Pons (tissue), 1 donor: ENCODE measurements around the gene CTPS2.
"Not testable (repeated sequence)": the region's sequence is repeated elsewhere in the genome, so short reads cannot be mapped to it uniquely, and the experiment has no call there.

Experiments used
- DNase-seq: peaks from one replicate; pipeline ENCODE4 v3.0.0-alpha.2; 2016; ENCODE audit warnings: low spot score

CTPS2 gene

DNA sequence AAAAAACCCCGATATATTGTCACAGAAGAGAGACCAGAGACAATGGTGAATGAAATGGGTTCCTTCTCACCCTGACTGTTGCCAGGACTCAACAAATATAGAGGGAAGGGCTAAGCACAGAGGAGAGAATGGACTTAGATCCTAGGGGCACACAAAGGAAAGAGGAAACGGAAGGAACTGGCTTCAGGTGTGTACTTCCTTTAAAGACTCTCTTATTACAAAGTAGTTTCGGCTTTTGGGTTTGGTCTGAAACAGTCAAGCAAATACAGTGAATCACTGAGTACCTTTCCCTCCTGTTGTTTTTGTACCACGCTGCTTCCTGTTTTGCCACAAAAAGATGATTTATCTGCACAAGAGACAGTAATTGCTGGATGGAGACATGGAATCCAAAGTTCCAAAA is 108.6 kb downstream of the CTPS2 start:
- no peak for DNase-seq

GRCh38 chrX:16603235-16603634 is 109.2 kb downstream of the CTPS2 start:
- DNase-seq = not testable (repeated sequence)

- DNase-seq = no peak
These were observed 110.6 kb downstream of the CTPS2 start for GRCh38 chrX:16601885-16602284.

- no peak for DNase-seq
These were observed 118.0 kb downstream of the CTPS2 start for GRCh38 chrX:16594490-16594889.

DNA sequence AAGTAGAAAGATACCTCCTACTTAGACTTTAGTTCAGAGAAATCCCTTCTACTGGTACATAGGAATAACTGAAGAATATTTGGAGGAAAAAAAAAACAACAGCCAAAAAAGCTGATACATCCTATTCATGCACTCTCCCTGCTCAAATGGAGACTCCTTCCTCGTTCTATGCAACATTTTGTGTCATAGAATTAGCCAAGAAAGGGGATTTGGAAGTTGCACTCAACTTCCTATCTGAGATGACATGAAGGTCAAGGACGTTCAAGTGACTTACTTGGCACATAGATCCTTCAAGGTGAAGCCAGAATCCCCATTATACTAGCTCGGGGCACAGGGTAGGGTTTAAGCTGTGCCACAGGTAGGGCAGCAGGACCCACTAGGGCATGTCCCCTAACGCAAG is 118.7 kb downstream of the CTPS2 start:
- no peak for DNase-seq

GRCh38 chrX:16592194-16592770 is 120.2 kb downstream of the CTPS2 start:
- no peak for DNase-seq

DNA sequence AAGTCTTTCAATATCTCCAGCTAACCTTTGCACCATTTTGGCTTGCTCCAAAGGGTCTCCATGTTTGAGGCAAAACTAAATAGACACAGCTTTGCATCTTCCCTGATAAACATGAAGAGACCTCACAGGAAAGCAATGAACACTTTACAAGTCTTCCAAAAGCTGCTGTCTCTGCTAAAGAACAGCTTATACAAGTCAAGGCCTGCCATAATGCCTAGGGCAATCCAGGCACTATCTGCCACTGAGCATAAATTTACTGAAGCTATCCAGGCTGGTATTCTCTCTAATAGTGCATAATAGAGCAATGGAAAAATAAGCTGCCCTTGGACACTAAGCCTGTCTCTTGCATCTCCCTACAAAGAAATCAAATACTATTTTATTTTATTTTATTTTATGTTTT is 122.6 kb downstream of the CTPS2 start:
- no peak for DNase-seq

- DNase-seq = no peak
These were observed 123.3 kb downstream of the CTPS2 start for GRCh38 chrX:16589211-16589610.

- no peak for DNase-seq
These were observed 124.2 kb downstream of the CTPS2 start for GRCh38 chrX:16588266-16588665.

GRCh38 chrX:16587836-16588235 is 124.6 kb downstream of the CTPS2 start:
- no peak for DNase-seq

DNA sequence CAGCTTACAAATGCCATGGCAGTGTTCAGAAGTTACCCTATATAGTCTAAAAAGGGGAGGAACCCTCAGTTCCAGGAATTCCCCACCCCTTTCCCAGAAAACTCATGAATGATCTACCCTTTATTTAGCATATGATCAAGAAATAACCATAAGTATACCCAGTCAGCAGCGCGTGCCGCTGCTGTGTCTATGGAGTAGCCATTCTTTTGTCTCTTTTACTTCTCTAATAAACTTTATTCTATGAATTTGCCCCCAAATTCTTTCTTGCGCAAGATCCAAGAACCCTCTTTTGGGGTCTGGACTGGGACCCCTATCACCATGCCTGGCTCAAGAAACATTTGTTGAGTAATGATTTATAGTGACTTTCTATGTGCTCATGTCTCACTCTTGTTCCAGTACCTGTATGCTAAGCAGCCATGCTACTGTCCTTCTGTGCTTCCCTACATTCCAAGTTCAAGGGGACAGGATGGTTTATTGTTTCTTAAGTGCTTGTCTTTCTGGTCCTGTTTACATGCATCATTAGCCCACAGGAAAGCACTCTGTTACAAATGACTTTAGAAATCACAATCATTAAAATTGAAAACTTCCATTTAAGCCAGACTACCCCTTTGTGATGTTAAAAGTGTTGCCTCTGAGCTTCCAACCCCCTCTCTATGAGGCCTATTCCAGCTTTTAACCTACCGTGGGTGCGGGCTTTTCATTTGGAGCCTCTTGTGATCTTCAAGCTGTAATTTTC is 125.9 kb downstream of the CTPS2 start:
- DNase-seq = no peak

GRCh38 chrX:16585486-16586376 is 126.7 kb downstream of the CTPS2 start:
- DNase-seq = no peak

DNA sequence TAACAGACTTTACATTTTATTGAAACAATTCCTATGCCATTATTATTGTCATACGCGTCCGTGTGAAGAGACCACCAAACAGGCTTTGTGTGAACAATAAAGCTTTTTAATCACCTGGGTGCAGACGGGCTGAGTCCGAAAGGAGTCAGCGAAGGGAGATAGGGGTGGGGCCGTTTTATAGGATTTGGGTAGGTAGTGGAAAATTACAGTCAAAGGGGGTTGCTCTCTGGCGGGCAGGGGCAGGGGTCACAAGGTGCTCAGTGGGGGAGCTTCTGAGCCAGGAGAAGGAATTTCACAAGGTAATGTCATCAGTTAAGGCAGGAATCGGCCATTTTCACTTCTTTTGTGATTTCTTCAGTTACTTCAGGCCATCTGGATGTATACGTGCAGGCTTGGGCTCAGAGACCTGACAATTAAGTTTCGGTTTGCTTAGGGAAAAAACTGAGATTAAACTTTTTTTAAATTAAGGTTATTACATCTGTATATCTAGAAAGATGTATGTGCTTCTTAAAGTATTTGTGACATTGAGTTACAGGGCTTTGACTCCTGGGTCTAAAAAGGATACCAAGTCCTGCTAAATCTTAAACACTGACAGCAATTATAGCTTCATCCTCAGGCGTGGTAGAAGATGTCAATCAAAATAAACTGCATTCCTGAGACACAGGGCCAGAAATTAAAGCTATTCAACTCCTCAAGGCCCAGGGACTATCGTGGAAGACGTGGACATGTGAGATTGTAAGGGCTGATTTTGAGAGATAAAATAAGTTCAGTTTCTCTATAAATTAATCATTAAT is 132.3 kb downstream of the CTPS2 start:
- DNase-seq = not testable (repeated sequence)

- DNase-seq = no peak
These were observed 133.0 kb downstream of the CTPS2 start for GRCh38 chrX:16579517-16579916.

DNA sequence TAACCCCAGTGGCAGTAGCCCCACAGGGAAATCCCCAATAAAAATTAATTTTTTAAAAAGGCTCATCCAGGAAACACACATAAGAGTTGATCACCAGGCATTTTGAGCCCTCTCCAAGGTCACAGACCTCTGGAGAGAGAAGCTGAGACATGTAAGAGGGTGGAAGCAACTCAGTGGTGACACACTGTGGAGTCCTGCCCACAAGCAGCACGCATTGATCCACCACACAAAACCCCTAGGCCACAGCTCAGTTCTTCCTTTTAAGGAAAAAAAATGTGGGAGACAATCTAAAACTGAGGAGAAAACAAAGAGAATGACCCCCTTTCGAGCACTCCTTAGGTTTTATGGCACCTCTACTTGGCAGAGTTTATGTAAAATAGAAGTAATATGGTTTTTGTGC is 134.3 kb downstream of the CTPS2 start:
- no peak for DNase-seq

- DNase-seq = no peak
These were observed 134.9 kb downstream of the CTPS2 start for GRCh38 chrX:16577483-16578029.

DNA sequence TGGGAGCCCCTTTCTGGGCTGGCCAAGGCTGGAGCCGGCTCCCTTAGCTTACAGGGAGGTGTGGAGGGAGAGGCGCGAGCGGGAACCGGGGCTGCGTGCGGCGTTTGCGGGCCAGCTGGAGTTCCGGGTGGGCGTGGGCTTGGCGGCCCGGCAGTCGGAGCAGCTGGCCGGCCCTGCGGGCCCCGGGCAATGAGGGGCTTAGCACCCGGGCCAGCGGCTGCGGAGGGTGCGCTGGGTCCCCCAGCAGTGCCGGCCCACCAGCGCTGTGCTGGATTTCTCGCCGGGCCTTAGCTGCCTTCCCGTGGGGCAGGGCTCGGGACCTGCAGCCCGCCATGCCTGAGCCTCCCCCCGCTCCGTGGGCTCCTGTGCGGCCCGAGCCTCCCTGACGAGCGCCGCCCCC is 137.1 kb downstream of the CTPS2 start:
- DNase-seq = not testable (repeated sequence)

DNA sequence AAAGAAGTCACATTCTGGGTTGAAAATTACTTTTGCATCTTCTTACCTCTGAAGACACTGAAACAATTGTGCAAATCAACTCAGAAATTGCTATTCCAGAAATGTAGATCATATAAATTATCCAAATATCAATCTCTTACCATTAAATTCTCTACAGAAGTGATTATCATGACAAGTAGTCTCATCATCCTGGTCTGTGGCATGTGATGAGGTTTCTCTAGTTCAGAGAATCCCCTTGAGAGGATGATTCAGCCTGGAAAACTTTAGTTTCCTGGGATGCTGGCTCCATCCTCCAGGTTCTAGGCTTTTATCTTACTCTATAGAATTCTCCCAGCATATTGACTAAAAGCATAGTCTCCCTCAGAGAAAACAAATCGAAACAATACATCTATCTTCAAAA is 138.7 kb downstream of the CTPS2 start:
- DNase-seq = no peak

DNA sequence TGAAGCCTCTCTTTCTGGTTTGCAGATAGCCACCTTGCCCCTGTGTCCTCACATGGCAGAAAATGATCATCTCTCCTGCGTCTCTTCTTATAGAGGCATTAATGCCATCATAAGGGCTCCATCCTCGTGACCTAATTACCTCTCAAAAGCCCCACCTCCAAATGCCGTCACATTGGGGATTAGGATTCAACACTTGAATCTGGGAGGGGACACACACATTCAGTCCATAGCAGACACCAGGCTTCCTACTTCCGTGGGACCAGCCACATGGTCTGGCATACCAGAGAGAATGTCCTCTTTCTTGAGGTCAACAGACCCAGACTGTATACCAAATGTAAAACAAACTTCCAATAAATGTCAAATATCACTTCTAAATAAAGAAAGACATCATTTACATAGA is 144.8 kb downstream of the CTPS2 start:
- DNase-seq = no peak

DNA sequence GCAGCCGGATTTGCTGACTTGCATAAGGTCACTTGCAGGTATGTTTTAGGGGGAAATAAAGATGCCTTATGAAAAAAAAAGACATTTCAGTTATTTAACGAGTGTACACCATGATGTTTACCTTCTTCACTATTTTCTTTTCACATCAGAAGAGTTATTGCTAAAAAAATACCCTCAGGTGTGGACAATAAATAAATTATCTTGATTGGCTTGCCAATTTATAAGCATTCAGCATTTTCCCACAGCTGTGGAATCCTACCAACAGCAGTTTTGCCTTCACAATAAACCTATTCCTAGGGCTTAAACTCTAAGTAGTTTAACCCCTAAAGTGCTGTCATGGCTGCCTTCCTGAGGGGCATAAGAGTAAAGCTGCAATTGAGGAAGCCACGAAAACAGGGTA is 145.9 kb downstream of the CTPS2 start:
- no peak for DNase-seq

DNA sequence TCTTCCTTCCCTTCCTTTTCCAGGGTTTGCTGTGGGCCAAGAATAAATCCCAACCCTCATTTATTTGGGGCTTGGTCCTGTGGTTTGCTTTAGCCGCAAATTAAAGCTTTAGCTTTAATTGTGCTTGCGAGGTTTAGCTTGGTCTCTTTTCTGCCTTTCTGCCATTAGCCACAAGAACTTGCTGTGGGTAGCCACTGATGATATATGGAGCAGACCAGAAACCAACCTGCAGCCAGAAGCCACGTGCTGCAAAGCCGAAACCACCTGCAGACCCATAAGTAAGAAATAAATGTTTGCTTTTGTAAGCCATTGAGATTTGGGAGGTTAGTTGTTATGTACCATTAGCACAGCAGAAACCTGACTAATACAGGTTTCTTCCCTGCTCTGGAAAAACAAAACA is 152.3 kb downstream of the CTPS2 start:
- DNase-seq = no peak

- DNase-seq = no peak
These were observed 153.3 kb downstream of the CTPS2 start for GRCh38 chrX:16559206-16559619.
